WTC11 (cell line): ENCODE results near the gene ADGRB3.

ENCODE experiments used
- FOXP1 ChIP-seq: sonication (generic); formaldehyde crosslinking; IDR thresholded peaks from 2 replicates; pipeline ENCODE4 v1.8.0; 2022; ENCODE audit warnings: missing genetic modification reagents, mild to moderate bottlenecking, moderate library complexity, borderline replicate concordance
- ZNF138 ChIP-seq: sonication (generic); formaldehyde crosslinking; conservative IDR thresholded peaks from 2 replicates; pipeline ENCODE4 v1.8.1; 2022; ENCODE audit warnings: mild to moderate bottlenecking, moderate library complexity, missing genetic modification reagents
- TF ChIP-seq, protein P1 (sequence below): sonication (generic); formaldehyde crosslinking; IDR thresholded peaks from 2 replicates; pipeline ENCODE4 v1.8.1; 2022; ENCODE audit warnings: missing genetic modification reagents, borderline replicate concordance
- TF ChIP-seq, protein P2 (sequence below): fragments of 200-600 bp; IDR thresholded peaks from 2 replicates; pipeline ENCODE4 v1.8.0; 2022; ENCODE audit warnings: antibody characterized with exemption

DNA sequence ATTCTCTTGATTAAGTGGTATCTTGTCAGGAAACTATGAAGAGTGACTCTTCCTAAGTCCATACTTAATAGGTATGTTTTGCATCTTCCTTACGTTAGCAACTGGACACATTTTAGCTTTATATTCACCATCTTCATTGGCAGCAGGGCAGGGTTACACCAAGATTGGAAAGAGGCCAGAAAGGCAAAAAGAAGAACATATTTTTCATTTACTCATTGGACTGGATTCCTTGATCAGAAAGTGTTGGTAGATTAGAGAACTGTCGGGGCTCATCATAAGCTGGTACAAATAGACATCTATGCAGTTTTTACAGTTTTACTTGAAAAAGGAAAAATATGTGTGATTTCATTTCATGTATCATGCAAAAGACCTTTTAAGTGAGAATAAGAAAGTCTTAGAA, 696.8 kb downstream of the ADGRB3 start:
- no peak for TF ChIP-seq ZNF138 (CRISPR knock-in tag)
- TF ChIP-seq FOXP1 (CRISPR knock-in tag) = no peak
- TF ChIP-seq, protein P1, sequence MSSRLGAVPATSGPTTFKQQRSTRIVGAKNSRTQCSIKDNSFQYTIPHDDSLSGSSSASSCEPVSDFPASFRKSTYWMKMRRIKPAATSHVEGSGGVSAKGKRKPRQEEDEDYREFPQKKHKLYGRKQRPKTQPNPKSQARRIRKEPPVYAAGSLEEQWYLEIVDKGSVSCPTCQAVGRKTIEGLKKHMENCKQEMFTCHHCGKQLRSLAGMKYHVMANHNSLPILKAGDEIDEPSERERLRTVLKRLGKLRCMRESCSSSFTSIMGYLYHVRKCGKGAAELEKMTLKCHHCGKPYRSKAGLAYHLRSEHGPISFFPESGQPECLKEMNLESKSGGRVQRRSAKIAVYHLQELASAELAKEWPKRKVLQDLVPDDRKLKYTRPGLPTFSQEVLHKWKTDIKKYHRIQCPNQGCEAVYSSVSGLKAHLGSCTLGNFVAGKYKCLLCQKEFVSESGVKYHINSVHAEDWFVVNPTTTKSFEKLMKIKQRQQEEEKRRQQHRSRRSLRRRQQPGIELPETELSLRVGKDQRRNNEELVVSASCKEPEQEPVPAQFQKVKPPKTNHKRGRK (CRISPR knock-in tag) = no peak
- TF ChIP-seq, protein P2, sequence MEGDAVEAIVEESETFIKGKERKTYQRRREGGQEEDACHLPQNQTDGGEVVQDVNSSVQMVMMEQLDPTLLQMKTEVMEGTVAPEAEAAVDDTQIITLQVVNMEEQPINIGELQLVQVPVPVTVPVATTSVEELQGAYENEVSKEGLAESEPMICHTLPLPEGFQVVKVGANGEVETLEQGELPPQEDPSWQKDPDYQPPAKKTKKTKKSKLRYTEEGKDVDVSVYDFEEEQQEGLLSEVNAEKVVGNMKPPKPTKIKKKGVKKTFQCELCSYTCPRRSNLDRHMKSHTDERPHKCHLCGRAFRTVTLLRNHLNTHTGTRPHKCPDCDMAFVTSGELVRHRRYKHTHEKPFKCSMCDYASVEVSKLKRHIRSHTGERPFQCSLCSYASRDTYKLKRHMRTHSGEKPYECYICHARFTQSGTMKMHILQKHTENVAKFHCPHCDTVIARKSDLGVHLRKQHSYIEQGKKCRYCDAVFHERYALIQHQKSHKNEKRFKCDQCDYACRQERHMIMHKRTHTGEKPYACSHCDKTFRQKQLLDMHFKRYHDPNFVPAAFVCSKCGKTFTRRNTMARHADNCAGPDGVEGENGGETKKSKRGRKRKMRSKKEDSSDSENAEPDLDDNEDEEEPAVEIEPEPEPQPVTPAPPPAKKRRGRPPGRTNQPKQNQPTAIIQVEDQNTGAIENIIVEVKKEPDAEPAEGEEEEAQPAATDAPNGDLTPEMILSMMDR = no peak
